Activated CD8-positive, alpha-beta T cell treated with anti-CD3 and anti-CD28 coated beads for 36 hours (primary cell): ENCODE results near the gene SEC62. TPM values are rescaled to one million over a fixed set of nuclear protein-coding genes. Genes with fewer than 3 reads are reported as not detected.

ENCODE experiments used
- ATAC-seq: fragments of 200-7000 bp; cut with Tn5 transposase; one replicate; pipeline ENCODE4 v1.10.0; 2021; ENCODE audit warnings: mild to moderate bottlenecking, moderate library complexity
- CTCF ChIA-PET: fragments of 350-600 bp; sonication (Branson Sonifier 250); formaldehyde crosslinking; loops from one replicate; lab custom pipeline; 2021; ENCODE audit warnings: antibody characterized with exemption; lab: Charles Lee
- POLR2A ChIA-PET: fragments of 350-600 bp; sonication (Branson Sonifier 250); formaldehyde crosslinking; loops from one replicate; lab custom pipeline; 2021; ENCODE audit warnings: antibody characterized with exemption; lab: Charles Lee
- DNase-seq: peaks from one replicate; pipeline ENCODE4 v3.0.0-alpha.2; 2020
- H3K27ac Mint-ChIP-seq: one replicate; pipeline ENCODE4 v1.8.0; 2021; ENCODE audit warnings: mild to moderate bottlenecking, mixed read lengths
- H3K27me3 Mint-ChIP-seq: one replicate; pipeline ENCODE4 v1.8.0; 2021; ENCODE audit warnings: mixed read lengths
- H3K36me3 Mint-ChIP-seq: one replicate; pipeline ENCODE4 v1.8.0; 2021; ENCODE audit warnings: low read depth, mixed read lengths
- H3K4me1 Mint-ChIP-seq: one replicate; pipeline ENCODE4 v1.8.0; 2021; ENCODE audit warnings: low read depth, mixed read lengths
- H3K4me3 Mint-ChIP-seq: one replicate; pipeline ENCODE4 v1.8.0; 2021; ENCODE audit warnings: mild to moderate bottlenecking, moderate library complexity, mixed read lengths
- H3K9me3 Mint-ChIP-seq: one replicate; pipeline ENCODE4 v1.8.0; 2021; ENCODE audit warnings: mixed read lengths
- CTCF ChIP-seq: fragments of 200-600 bp; IDR thresholded peaks from one replicate; pipeline ENCODE4 v1.8.0; 2022; ENCODE audit warnings: antibody characterized with exemption, mild to moderate bottlenecking
- intact Hi-C: fragments of 100-400 bp; cut with micrococcal nuclease; formaldehyde crosslinking; loops from one replicate; pipeline ENCODE4 v1.10.0; 2022
- total RNA-seq, 2 experiments: library from RNA; stranded (reverse); gene quantifications; one replicate each; pipeline ENCODE4 v1.2.3, GENCODE V29; 2021

Gene SEC62
- total RNA-seq, 2 experiments from 2014 or later: 52.5 to 60.2 TPM

DNA sequence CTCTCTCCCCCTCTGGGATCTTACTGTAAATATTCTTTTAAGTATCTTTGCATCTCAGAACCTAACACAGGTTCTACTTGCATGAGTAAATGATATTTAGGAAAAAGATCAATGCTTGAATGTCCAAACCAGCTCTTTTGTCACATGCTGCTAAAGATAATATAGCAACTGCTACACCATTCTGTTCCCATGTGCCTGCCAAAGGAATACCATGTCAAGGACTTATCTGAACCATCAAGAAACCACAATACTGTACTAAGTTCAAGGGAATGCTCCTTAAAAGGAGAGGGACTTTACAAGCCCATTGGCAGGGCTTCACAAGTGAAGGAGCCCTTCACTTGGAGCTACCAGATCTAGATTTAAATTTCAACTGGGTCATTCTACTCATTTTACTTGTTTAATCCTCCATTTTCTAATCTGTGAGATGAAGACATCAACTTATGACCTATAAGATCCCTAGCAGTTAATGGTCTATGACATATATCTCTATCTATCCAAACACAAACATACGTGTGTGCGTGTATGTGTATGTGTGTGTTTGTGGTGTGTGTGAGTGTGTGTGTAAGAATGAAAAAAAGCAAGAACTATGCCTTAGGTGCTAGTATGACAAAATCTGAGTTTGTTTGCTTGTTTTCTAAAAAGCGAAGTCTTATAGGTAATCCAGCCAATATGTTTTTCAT lies 13.0 kb upstream of the SEC62 start:
- ChIA-PET POLR2A (interaction anchor here (0.7 to 1.0 kb wide), 4 partner anchors 12 to 208 kb away, joined by 3 to 4 read pairs (median 3); partner anchors contain the start of genes SEC62 and TERC), CTCF (no interaction called here)
- H3K4me1 Mint-ChIP-seq: peaks cover 9% of the 10 kb centered on the region
- H3K27me3 Mint-ChIP-seq: no peaks in the 10 kb centered on the region
- DNase-seq (no peak), ATAC-seq (peak; percentile 20)
- no peak overlapping the region for H3K27ac Mint-ChIP-seq
- TF ChIP-seq CTCF: no peak
- intact Hi-C loops: no loop called here
- no peak overlapping the region for H3K4me3 Mint-ChIP-seq
- no peaks in the 10 kb centered on the region for H3K36me3 Mint-ChIP-seq
- no peaks in the 10 kb centered on the region for H3K9me3 Mint-ChIP-seq

GRCh38 chr3:169954142-169954756 lies 12.4 kb upstream of the SEC62 start:
- Mint-ChIP-seq H3K36me3 (no peaks in the 10 kb centered on the region), H3K27me3 (no peaks in the 10 kb centered on the region), H3K27ac (no peak overlapping the region), H3K9me3 (no peaks in the 10 kb centered on the region), H3K4me3 (no peak overlapping the region), H3K4me1 (peaks cover 3% of the 10 kb centered on the region)
- ATAC-seq (no peak), DNase-seq (no peak)
- intact Hi-C loops: no loop called here
- POLR2A ChIA-PET: interaction anchor here (0.7 to 1.4 kb wide), 4 partner anchors 11 to 190 kb away, joined by 3 to 6 read pairs (median 4); partner anchors contain the start of genes SEC62 and TERC
- CTCF ChIA-PET: interaction anchor here (1.0 kb wide), 1 partner anchor 41 kb away, joined by 3 read pairs; no protein-coding TSS in a partner anchor
- no peak for TF ChIP-seq CTCF

- Mint-ChIP-seq H3K9me3 (no peaks in the 10 kb centered on the region), H3K4me1 (peaks cover 3% of the 10 kb centered on the region), H3K36me3 (no peaks in the 10 kb centered on the region), H3K4me3 (no peak overlapping the region), H3K27ac (no peak overlapping the region), H3K27me3 (no peaks in the 10 kb centered on the region)
- ChIA-PET CTCF (interaction anchor here (0.8 to 1.3 kb wide), 2 partner anchors 8 to 10 kb away, joined by 3 read pairs; no protein-coding TSS in a partner anchor), POLR2A (interaction anchor here (0.7 to 1.4 kb wide), 2 partner anchors 11 to 12 kb away, joined by 3 to 6 read pairs; partner anchors contain the start of gene SEC62)
- DNase-seq: no peak
- intact Hi-C loops: no loop called here
- no peak for TF ChIP-seq CTCF
- ATAC-seq: no peak
Measured at GRCh38 chr3:169955406-169955805, 11.2 kb upstream of the SEC62 start.

- ChIA-PET POLR2A (no interaction called here), CTCF (interaction anchor here (1.0 to 3.0 kb wide), 2 partner anchors 14 to 73 kb away, joined by 3 to 9 read pairs; no protein-coding TSS in a partner anchor)
- peaks cover 5% of the 10 kb centered on the region for H3K36me3 Mint-ChIP-seq
- no peak overlapping the region for H3K4me3 Mint-ChIP-seq
- H3K27ac Mint-ChIP-seq: no peak overlapping the region
- DNase-seq: no peak
- H3K27me3 Mint-ChIP-seq: no peaks in the 10 kb centered on the region
- peaks cover 4% of the 10 kb centered on the region for H3K9me3 Mint-ChIP-seq
- ATAC-seq: no peak
- TF ChIP-seq CTCF: no peak
- peaks cover 38% of the 10 kb centered on the region for H3K4me1 Mint-ChIP-seq
- intact Hi-C loops: no loop called here
Measured at GRCh38 chr3:169964176-169964575, 2.4 kb upstream of the SEC62 start.
